Muscle layer of duodenum (tissue), 2 donors: ENCODE measurements around the gene BARX2.

Experiments used
- H3K27ac ChIP-seq: one replicate; pipeline ENCODE4 v1.7.0; 2013; ENCODE audit warnings: mild to moderate bottlenecking, low read length
- H3K27me3 ChIP-seq: one replicate; pipeline ENCODE4 v1.7.0; 2013; ENCODE audit warnings: low read depth, mild to moderate bottlenecking, control low read depth, low read length
- H3K36me3 ChIP-seq, 2 donors: one replicate each; pipeline ENCODE4 v1.7.0; 2013; ENCODE audit warnings: low read length in 2 of 2, control low read depth in 1 of 2, mild to moderate bottlenecking in 1 of 2; ENCODE audit not compliant: insufficient read depth in 2 of 2, control insufficient read depth in 1 of 2
- H3K4me1 ChIP-seq, 2 donors: one replicate each; pipeline ENCODE4 v1.7.0; 2013; ENCODE audit warnings: low read length in 2 of 2, mild to moderate bottlenecking in 2 of 2, control low read depth in 1 of 2, moderate library complexity in 1 of 2; ENCODE audit not compliant: insufficient read depth in 2 of 2, control insufficient read depth in 1 of 2
- H3K4me3 ChIP-seq, 2 donors: one replicate each; pipeline ENCODE4 v1.7.0; 2013; ENCODE audit warnings: low read length in 2 of 2, low read depth in 1 of 2, mild to moderate bottlenecking in 1 of 2
- H3K9me3 ChIP-seq, 2 donors: one replicate each; pipeline ENCODE4 v1.7.0; 2013; ENCODE audit warnings: low read length in 2 of 2, control low read depth in 1 of 2, mild to moderate bottlenecking in 1 of 2; ENCODE audit not compliant: control insufficient read depth in 1 of 2
- donor health status: healthy.

BARX2 gene

DNA sequence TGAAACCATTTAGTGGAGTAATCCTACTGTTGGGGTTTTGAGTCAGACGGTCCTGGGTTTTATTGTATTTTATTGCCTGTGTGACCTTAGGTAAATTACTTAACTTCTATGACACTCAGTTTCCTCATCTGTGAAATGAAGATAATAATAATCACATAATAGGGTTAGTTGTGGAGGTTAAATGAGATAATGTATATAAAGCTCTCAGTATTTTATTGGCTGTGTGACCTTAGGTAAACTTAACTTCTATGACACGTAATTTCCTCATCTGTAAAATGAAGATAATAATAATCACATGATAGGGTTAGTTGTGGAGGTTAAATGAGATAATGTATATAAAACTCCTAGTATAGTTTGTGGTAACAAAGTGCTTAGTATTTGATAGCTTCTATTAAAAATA, 13.2 kb downstream of the BARX2 start:
- no peaks in the 10 kb centered on the region for H3K9me3 ChIP-seq
- H3K4me1 ChIP-seq: peaks cover 0 to 3% of the 10 kb centered on the region in 2 donors
- H3K36me3 ChIP-seq: no peaks in the 10 kb centered on the region
- H3K27ac ChIP-seq: no peak overlapping the region
- H3K27me3 ChIP-seq: no peaks in the 10 kb centered on the region
- H3K4me3 ChIP-seq: no peak overlapping the region

DNA sequence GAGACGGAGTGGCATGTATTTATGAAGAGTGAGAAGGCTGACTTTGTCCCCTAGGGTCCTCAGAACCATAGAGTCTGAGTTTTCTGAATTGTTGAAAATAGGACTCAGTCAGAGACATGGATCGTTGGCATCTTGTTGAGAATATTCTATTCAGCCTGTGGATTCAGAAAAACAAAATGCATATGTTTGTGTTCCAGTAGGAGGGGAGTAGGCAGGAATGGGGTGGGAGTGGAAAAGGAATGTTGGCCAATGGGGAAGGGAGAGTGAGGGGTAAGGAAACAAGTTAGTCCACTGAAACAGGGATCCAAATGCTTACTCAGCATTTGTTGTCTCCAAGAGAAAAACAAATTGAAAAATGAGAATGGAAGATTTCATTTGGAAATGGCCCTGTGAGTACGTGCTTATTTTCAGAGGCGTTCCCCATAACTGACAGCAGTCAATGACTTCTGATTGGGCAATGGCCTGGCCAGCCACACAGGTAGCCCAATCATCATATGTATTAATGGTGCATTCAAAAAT, 14.7 kb downstream of the BARX2 start:
- H3K27me3 ChIP-seq: no peaks in the 10 kb centered on the region
- H3K27ac ChIP-seq: no peak overlapping the region
- H3K9me3 ChIP-seq: no peaks in the 10 kb centered on the region

DNA sequence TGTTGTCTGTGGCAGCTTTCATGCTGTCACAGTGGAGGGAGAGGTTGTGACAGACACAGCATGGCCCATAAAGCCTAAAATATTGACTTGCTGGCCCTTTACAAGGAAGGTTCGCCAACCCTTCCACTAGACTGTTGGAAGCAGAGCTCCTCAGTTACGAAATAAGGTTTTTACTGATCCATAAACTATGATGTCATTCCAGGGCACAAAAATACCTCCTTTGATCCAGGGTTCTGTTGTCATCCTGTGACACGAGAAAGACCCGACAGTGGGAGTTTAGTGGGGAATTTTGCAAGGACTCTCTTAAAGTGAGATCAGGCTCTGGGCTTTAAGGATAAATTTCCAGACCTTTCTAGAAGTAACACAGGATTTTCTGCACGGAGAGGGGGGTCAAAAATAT, 15.7 kb downstream of the BARX2 start:
- no peaks in the 10 kb centered on the region for H3K36me3 ChIP-seq
- no peak overlapping the region for H3K4me3 ChIP-seq
- no peaks in the 10 kb centered on the region for H3K27me3 ChIP-seq
- no peaks in the 10 kb centered on the region for H3K9me3 ChIP-seq
- no peak overlapping the region for H3K27ac ChIP-seq
- peaks cover 0 to 3% of the 10 kb centered on the region in 2 donors for H3K4me1 ChIP-seq

More for the DNA sequence above, 14.7 kb downstream of the BARX2 start:
- no peaks in the 10 kb centered on the region for H3K36me3 ChIP-seq
- H3K4me3 ChIP-seq: no peak overlapping the region
- H3K4me1 ChIP-seq: peaks cover 0 to 3% of the 10 kb centered on the region in 2 donors

DNA sequence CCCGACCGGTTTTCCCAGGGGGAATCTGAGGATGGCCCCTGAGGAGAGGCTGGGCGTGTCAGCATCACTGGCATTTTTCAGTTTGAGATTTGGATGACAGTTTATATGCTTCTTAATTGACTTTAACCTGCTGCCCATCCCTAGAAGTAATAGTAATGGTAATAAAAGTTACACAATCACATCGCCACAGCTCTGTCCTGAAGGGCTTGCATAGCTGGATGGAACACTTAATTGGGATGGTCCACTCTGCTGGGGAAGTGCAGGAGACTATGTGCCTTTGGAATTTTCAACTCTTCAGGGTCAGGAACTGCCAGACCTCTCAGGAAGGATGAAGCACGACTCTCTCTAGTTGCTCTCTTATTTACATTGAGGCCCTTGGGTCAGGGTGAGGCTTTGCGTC, 16.2 kb downstream of the BARX2 start:
- H3K4me3 ChIP-seq: no peak overlapping the region
- no peaks in the 10 kb centered on the region for H3K36me3 ChIP-seq
- H3K9me3 ChIP-seq: no peaks in the 10 kb centered on the region
- no peaks in the 10 kb centered on the region for H3K27me3 ChIP-seq
- no peak overlapping the region for H3K27ac ChIP-seq
- H3K4me1 ChIP-seq: peaks cover 0 to 3% of the 10 kb centered on the region in 2 donors

DNA sequence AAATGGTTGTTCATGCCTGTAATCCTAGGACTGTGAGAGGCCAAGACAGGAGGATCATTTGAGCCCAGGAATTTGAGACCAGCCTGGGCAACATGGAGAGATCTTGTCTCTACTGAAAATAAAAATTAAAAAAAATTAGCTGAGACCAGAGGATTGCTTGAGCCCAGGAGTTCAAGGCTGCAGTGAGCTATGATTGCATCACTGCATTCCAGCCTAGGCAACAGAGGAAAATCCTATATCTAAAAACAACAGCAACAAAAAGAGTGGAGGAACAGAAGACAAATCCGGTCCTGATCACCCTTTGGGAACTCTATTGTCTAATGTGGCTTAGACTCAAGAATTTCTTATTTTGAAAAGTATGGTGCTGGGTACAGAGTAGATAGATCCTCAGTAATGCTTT, 17.3 kb downstream of the BARX2 start:
- Histone ChIP-seq H3K27ac (no peak overlapping the region), H3K4me3 (no peak overlapping the region), H3K4me1 (no peaks in the 10 kb centered on the region), H3K36me3 (no peaks in the 10 kb centered on the region), H3K9me3 (no peaks in the 10 kb centered on the region), H3K27me3 (no peaks in the 10 kb centered on the region)

DNA sequence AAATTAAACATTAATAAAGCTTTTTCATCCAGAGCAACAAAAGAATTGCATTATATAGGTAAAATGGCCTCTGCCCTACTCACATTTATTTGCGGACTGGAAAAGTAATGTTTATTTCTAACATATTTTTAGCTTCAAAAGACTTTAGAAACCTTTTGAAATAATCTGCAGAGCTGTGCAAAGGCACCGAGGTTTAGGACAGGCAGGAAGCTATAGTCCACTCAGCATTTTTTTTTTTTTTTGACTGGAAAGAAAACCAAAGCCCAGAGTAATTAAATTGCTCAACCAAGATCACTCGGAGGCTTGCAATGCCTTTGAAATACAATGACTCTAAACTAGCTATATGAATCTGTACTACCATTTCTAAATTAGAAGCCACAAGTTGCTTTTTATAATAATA, 19.1 kb downstream of the BARX2 start:
- H3K27me3 ChIP-seq: no peaks in the 10 kb centered on the region
- no peaks in the 10 kb centered on the region for H3K36me3 ChIP-seq
- H3K4me1 ChIP-seq: no peaks in the 10 kb centered on the region
- H3K27ac ChIP-seq: no peak overlapping the region
- H3K9me3 ChIP-seq: no peaks in the 10 kb centered on the region
- no peak overlapping the region for H3K4me3 ChIP-seq

DNA sequence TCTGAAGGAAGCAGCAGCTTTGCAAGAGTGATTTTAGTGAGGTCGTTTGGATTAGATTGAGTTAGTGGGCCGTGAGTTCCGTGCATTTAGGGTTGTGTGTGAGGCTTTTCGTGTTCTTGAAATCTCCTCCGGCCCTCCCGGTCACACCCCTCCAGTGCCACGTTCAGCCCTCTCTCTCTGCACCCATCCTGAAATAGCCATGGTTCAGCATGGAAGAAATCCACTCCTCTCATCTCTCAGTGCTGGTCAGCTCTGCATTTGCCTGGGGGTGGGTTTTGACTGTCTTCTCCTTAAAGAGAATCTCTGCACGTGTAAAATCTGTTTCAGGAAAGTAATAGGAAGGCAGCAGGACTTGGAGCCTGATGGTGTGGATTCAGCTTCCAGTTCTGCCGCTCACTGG, 19.8 kb downstream of the BARX2 start:
- H3K4me3 ChIP-seq: no peak overlapping the region
- no peaks in the 10 kb centered on the region for H3K4me1 ChIP-seq
- H3K27ac ChIP-seq: no peak overlapping the region
- no peaks in the 10 kb centered on the region for H3K27me3 ChIP-seq
- H3K36me3 ChIP-seq: no peaks in the 10 kb centered on the region
- H3K9me3 ChIP-seq: no peaks in the 10 kb centered on the region

DNA sequence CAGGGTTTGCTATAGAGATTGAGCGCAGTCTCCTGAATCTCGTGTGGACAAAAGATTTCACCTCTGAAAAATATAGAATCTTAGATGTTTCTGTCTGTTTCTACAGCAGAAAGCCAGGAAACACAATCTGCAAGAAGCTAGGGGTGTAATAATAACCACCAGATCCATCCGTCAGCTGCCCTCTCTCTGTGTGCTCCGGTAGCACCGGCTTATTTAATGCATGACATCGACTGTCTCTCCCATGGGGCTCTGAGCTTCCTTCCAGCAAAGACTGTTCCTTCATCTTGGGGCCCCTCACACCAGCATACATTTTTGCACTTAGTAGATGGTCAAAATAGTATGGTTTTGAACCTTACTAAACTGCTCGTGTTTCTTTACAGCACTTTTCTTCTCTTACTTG, 20.2 kb downstream of the BARX2 start:
- Histone ChIP-seq H3K4me1 (no peaks in the 10 kb centered on the region), H3K27ac (no peak overlapping the region), H3K4me3 (no peak overlapping the region), H3K27me3 (no peaks in the 10 kb centered on the region), H3K9me3 (no peaks in the 10 kb centered on the region), H3K36me3 (no peaks in the 10 kb centered on the region)

DNA sequence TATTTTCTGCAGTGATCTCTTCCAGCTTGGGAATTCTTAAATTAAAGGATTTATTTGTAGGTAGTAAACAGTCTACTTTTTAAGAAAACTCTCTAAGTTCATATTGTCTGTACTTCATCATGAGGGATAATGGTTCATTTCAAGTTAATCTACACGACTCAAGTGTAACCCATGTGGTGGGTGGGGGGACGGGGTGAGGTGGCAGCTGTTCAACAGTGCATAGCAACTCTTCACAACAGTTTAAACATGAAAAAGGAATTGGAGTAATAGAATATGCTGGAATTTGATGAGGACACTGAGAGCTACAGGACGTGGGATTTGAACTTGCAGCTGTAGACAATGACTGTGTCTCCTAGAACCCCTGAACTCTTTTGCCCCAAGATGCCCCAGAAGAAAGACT, 20.8 kb downstream of the BARX2 start:
- Histone ChIP-seq H3K4me3 (no peak overlapping the region), H3K9me3 (no peaks in the 10 kb centered on the region), H3K27me3 (no peaks in the 10 kb centered on the region), H3K27ac (no peak overlapping the region), H3K36me3 (no peaks in the 10 kb centered on the region), H3K4me1 (no peaks in the 10 kb centered on the region)

DNA sequence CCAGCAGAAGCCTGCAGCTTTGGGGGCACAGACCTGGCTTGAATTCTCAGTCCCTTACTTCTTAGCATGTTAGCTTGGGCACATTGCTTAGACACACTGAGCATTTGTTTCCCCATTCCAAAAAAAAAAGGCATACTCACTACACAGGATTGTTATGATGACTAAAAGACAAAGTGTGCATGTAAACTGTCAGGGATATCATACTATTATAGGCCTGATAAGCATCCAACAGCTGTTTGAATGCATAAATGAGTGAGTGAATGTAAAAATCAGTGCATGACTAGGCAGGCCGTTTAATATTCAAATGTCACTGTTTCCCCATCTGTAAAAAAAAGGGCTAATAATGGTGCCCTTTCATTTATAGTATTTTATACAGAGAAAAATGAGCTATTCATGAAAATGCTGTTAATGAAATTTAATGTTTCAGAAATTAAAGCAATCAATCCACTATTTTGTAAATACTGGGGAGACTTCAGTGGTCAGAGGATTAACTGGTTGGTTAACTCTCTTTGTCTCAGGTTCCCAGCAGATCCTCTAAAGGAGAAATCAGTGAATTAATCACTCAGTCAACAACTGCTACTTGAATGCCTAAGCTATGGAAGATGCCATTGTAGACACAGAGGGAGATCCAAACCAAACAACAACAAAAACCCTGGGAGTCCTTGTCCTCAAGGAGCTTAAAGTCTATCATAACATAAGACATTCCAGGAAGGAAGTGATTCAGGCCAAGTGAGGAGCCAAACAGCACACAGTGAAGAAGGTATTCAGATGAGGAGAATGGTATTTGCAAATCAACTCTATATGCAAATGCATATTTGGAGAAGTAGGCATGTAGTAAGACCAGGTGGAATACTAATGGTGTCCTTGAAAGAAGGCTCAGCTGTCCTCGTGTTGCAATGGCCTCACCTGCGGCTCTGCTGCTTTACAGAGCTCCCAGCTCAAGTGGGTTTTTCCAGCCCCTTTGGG, 26.8 kb downstream of the BARX2 start:
- no peak overlapping the region for H3K4me3 ChIP-seq
- no peaks in the 10 kb centered on the region for H3K4me1 ChIP-seq
- no peaks in the 10 kb centered on the region for H3K27me3 ChIP-seq
- H3K27ac ChIP-seq: no peak overlapping the region
- H3K9me3 ChIP-seq: no peaks in the 10 kb centered on the region
- H3K36me3 ChIP-seq: no peaks in the 10 kb centered on the region

DNA sequence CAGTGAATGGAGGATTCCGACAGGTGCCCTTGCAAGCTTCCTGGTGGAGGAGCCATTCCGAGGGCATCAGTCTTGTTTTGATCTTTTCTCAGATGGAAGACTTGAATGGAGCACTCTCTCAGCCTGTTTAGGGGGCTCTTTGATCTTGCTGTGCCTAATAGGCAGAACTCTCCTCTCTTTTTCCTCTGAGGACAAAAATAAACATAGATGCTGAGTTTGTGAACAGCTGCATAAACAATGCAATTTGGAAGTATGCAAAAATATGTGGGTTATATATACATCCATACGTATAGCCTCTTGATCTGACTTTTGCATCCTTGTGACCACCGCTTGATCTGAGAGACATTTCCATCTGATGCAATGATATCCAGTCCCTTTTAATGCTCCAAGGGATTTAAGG, 29.1 kb downstream of the BARX2 start:
- H3K27ac ChIP-seq: no peak overlapping the region
- no peak overlapping the region for H3K4me3 ChIP-seq
- H3K4me1 ChIP-seq: no peaks in the 10 kb centered on the region
- no peaks in the 10 kb centered on the region for H3K27me3 ChIP-seq
- no peaks in the 10 kb centered on the region for H3K36me3 ChIP-seq
- no peaks in the 10 kb centered on the region for H3K9me3 ChIP-seq
